ENCODE results near the gene TNC.

- TF ChIP-seq CTCF (IDR thresholded peaks at IDR 0.05) (no peak), POLR2A (IDR thresholded peaks at IDR 0.05) (no peak), POLR2AphosphoS5 (IDR thresholded peaks at IDR 0.05; ENCODE audit: insufficient read depth in 1 of 2, low read depth in 1 of 2) (no peak)
Observed at GRCh38 chr9:115109486-115109885, 8.5 kb downstream of the TNC start.

All from vagina (tissue), 2 donors.